Pancreas (tissue), 10 donors: Measurements from ENCODE around the gene LMTK2. TPM values are rescaled to one million over a fixed set of nuclear protein-coding genes. Genes with fewer than 3 reads are reported as not detected.

Experiments used
- ATAC-seq, 4 donors: fragments of 200-7000 bp; cut with Tn5 transposase; one replicate each; pipeline versions ENCODE4 v1.8.0 to v1.9.1; 2020; ENCODE audit warnings: mild to moderate bottlenecking in 4 of 4, moderate library complexity in 4 of 4
- DNase-seq, 6 donors: peaks; one replicate each; pipeline ENCODE4 v3.0.0-alpha.2; 2020
- FAIRE-seq: peaks from 2 replicates; lab custom pipeline; 2012; peaks lifted over from hg19 to GRCh38; lab: Jason Lieb, UNC
- H3K27ac ChIP-seq, 4 donors: fragments of 200-600 bp; sonication (generic); 1 replicate in 3 of 4; 2 replicates in 1 of 4; pipeline versions ENCODE4 v1.5.0 to v1.8.0; 2020
- H3K27me3 ChIP-seq, 4 donors: fragments of 200-600 bp; one replicate each; pipeline ENCODE4 v1.8.0; 2021
- H3K36me3 ChIP-seq, 3 donors: fragments of 200-600 bp; sonication (generic) in 1 of 3; one replicate each; pipeline versions ENCODE4 v1.5.0 to v1.8.0; 2020 to 2021
- H3K4me1 ChIP-seq, 3 donors: fragments of 200-600 bp; one replicate each; pipeline ENCODE4 v1.8.0; 2021
- H3K4me3 ChIP-seq, 4 donors: fragments of 200-600 bp; sonication (generic) in 2 of 4; one replicate each; pipeline versions ENCODE4 v1.5.0 to v1.8.0; 2020 to 2021
- H3K9me3 ChIP-seq, 4 donors: fragments of 200-600 bp; one replicate each; pipeline ENCODE4 v1.8.0; 2021
- WGBS, 2 donors: extraction: QIAGEN DNeasy Blood & Tissue Kit; methylation state at CpG; one replicate each; pipeline ENCODE4 v1.1.7; 2013; 5-methylcytosine and 5-hydroxymethylcytosine counted together
- intact Hi-C, 3 donors: fragments of 100-400 bp; cut with DNase I; formaldehyde crosslinking; loops; one replicate each; pipeline versions ENCODE4 v1.11.1 to v1.14.2; 2022
- polyA plus RNA-seq, 2 donors: library from polyadenylated mRNA; stranded (reverse); fragments of 200-250 nt; gene quantifications; one replicate each; pipeline ENCODE4 v1.2.3, GENCODE V29; 2013
- total RNA-seq, 6 donors: library from RNA; stranded (reverse); fragmentation: NEBNext Ultra II Directional in 4 of 6; extraction: Animal tissue kit (Norgen Biotek cat#: 25700) in 4 of 6; gene quantifications; one replicate each; pipeline versions ENCODE4 v1.2.1 to v1.2.4, GENCODE V29; 2021 to 2023
- TF ChIP-seq, protein P1 (sequence below), 4 donors: fragments of 200-600 bp; sonication (generic) in 3 of 4; IDR thresholded peaks; one replicate each; pipeline versions ENCODE4 v1.5.0 to v1.8.0; 2021; ENCODE audit warnings: antibody characterized with exemption in 4 of 4
- donor health status: healthy with polysubstance abuse.
- donor health status: DM: no; HTN: no; CAD: no; lungs with moderate emphysema.
- donor health status: DM: no; HTN: no; CAD: no.
- donor health status: control.
- donor health status: control.
- donor health status: Bipolar disorder and iron deficiency.
- donor health status: DM: yes; HTN: yes; CAD: no.
- donor health status: DM: no; HTN: no; CAD: no.
- donor health status: DM: no; HTN: no; CAD: no.
- donor health status: DM: yes; HTN: yes; CAD: no.

The LMTK2 gene
- total and polyA plus RNA-seq, 8 donors, result 5.9 to 20.0 (median 16.5) TPM

DNA sequence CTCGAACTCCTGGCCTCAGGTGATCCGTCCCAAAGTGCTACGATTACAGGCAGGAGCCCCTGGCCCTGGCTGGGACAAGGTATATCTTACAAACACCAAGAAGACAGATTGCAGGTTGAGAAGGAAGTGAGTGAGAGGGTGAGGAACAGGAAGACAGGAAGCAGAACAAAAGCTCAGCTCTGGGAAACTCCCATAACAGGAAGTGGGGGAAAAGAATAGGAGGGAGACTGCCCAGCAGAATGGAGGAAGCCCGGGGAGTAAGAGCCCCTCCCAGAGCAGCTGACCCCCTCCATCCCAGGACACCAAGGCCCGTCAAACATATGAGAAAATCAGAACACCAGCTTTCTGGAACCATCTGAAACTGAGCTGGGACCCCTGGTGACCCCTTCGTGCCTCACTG, 142.4 kb downstream of the LMTK2 start:
- peak overlapping the region in 2 of 4 donors; percentile 6 to 35 for H3K27ac ChIP-seq

DNA sequence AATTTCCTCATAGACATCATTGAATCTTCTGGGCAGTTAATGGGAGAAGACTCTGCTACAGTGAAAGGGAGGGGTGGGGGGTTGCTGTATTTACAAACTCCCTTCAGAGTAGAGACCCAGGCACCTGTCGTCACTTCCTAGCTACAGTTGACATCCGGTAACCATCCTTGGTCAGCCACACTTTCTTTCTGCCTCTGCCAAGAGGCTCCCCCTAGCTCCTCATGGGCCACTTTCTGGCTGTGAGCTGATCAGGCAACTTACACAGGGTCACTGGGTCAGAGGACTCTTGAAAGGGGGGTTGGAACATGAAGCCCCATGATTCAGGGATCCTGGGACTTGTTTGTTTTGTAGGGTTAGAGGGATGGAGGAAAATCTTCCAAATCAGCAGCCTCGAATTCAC, 144.1 kb downstream of the LMTK2 start:
- H3K9me3 ChIP-seq, result no peaks in the 10 kb centered on the region
- H3K4me3 ChIP-seq, result peak overlapping the region in 3 of 4 donors; percentile 64 to 90 (median 81)
- no peaks in the 10 kb centered on the region for H3K27me3 ChIP-seq
- 20% methylated on average over 3 of the region's 3 CpGs for WGBS, 2 donors
- intact Hi-C loops, result no loop called here
- FAIRE-seq (no peak), ATAC-seq (no peak), DNase-seq (no peak)
- TF ChIP-seq, protein P1, sequence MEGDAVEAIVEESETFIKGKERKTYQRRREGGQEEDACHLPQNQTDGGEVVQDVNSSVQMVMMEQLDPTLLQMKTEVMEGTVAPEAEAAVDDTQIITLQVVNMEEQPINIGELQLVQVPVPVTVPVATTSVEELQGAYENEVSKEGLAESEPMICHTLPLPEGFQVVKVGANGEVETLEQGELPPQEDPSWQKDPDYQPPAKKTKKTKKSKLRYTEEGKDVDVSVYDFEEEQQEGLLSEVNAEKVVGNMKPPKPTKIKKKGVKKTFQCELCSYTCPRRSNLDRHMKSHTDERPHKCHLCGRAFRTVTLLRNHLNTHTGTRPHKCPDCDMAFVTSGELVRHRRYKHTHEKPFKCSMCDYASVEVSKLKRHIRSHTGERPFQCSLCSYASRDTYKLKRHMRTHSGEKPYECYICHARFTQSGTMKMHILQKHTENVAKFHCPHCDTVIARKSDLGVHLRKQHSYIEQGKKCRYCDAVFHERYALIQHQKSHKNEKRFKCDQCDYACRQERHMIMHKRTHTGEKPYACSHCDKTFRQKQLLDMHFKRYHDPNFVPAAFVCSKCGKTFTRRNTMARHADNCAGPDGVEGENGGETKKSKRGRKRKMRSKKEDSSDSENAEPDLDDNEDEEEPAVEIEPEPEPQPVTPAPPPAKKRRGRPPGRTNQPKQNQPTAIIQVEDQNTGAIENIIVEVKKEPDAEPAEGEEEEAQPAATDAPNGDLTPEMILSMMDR (IDR thresholded peaks at IDR 0.05), result no peak
- H3K27ac ChIP-seq, result peak overlapping the region; percentile 86 to 90 (median 88)
- H3K4me1 ChIP-seq, result peaks cover 0 to 20% (median 14%) of the 10 kb centered on the region in 3 donors
- H3K36me3 ChIP-seq, result no peaks in the 10 kb centered on the region

More for the DNA sequence above, 142.4 kb downstream of the LMTK2 start:
- Histone ChIP-seq H3K27me3 (no peaks in the 10 kb centered on the region), H3K36me3 (no peaks in the 10 kb centered on the region), H3K4me3 (no peak overlapping the region), H3K4me1 (peaks cover 0 to 20% (median 14%) of the 10 kb centered on the region in 3 donors), H3K9me3 (no peaks in the 10 kb centered on the region)
- DNase-seq (no peak), ATAC-seq (no peak), FAIRE-seq (no peak)
- intact Hi-C loops, result no loop called here
- TF ChIP-seq, protein P1 (IDR thresholded peaks at IDR 0.05), result no peak
- 80 to 83% methylated on average over 6 of the region's 6 CpGs for WGBS, 2 donors

DNA sequence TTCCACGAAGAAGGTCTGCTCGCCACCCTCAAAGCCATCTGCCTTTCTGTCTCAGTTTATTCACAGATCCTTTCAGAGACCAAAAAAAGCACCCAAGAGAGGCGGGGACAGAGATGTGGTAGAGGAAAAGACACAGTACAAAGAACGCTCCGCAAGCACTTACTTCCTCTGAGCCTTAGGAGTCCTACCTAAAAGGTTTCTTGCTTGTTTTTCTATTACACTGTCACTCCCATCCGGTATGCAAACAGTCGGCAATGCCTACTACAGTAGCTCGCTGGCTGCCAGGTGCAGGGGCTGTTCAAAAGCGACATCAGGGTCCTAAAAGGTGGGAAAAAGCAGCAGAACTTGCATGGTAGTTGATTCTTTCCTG, 144.6 kb downstream of the LMTK2 start:
- peak overlapping the region; percentile 86 to 90 (median 88) for H3K27ac ChIP-seq
- H3K9me3 ChIP-seq, result no peaks in the 10 kb centered on the region
- WGBS, 2 donors, result 4 to 5% methylated on average over 9 of the region's 9 CpGs
- FAIRE-seq, result no peak
- no peak for DNase-seq
- TF ChIP-seq, protein P1 (IDR thresholded peaks at IDR 0.05), result no peak
- intact Hi-C loops, result no loop called here
- H3K4me3 ChIP-seq, result peak overlapping the region; percentile 29 to 90 (median 72)
- H3K4me1 ChIP-seq, result peaks cover 0 to 20% (median 14%) of the 10 kb centered on the region in 3 donors
- H3K36me3 ChIP-seq, result no peaks in the 10 kb centered on the region
- peak; percentile 20 to 43 (median 38) for ATAC-seq
- no peaks in the 10 kb centered on the region for H3K27me3 ChIP-seq

DNA sequence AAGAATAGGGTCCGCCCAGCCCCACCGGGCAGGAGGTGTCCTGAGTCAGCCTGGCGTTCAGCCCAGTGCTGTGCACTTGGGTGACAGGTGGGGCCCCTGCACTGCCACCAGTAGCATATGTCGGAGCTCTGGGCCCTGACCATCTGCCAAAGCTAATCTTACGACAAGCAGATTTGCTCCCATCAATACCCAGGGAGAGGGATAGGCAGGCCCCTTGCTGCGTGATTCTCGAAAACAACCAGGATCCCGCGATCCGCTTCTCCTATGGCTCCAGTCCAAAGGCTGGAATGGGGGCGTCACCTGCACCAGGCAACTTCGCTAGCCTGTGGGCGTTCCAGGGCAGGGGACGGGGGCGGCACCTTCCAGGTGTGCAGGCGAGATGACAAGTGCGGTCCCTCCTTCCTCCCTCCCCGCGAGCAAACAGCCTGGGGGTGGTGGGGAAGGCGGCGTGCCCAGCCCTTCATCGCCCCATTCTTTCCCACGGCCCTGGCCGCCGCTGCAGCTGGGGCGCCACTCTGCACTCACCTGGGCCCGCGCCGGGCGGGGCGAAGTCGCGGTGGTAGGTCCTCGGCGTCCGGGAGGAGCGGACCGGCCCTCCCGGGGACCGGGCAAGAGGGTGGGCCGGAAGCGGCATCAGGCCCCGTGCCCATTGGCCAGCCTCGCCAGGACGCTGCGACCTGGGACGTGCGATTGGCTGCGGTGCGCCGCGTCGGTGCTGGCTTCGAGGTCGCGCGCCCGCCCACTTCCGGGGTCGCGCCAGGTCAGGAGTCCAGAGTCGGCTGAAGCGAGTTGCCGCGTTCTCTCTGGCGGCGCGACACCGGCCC, 145.2 kb downstream of the LMTK2 start, which contains the start of gene TECPR1:
Gene TECPR1 (minus strand): TSS at position 632 of the 824 bp plus-strand sequence. CDS start 6,086 bp downstream, outside the sequence.
- peak within 1 kb of the TSS; percentile 86 to 90 (median 88) for H3K27ac ChIP-seq
- peak; percentile 93 to 97 (median 94) for ATAC-seq
- no peaks in the 10 kb centered on the region for H3K9me3 ChIP-seq
- no peaks in the 10 kb centered on the region for H3K27me3 ChIP-seq
- peak; percentile 96 to 98 (median 98) for DNase-seq
- WGBS, 2 donors, result 0% methylated on average over 65 to 69 of the region's 69 CpGs
- no peak for FAIRE-seq
- H3K4me3 ChIP-seq, result peak within 1 kb of the TSS; percentile 29 to 90 (median 72)
- H3K36me3 ChIP-seq, result no peaks in the 10 kb centered on the region
- intact Hi-C loops, result no loop called here
- TF ChIP-seq, protein P1 (IDR thresholded peaks at IDR 0.05), result no peak
- peaks cover 0 to 20% (median 14%) of the 10 kb centered on the region in 3 donors for H3K4me1 ChIP-seq
